GM23338 (cell line): ENCODE data around the gene IL19. TPM values are rescaled to one million over a fixed set of nuclear protein-coding genes. Genes with fewer than 3 reads are reported as not detected.

ENCODE experiments used
- ATAC-seq: fragments of 200-7000 bp; cut with Tn5 transposase; 3 replicates; pipeline ENCODE4 v1.9.1; 2020
- DNase-seq: peaks from one replicate; pipeline ENCODE4 v3.0.0-alpha.2; 2015; ENCODE audit warnings: low spot score
- H2AFZ ChIP-seq: fragments of 200-600 bp; sonication (generic); 2 replicates; pipeline ENCODE4 v1.8.0; 2016; ENCODE audit warnings: antibody characterized with exemption, mild to moderate bottlenecking, moderate library complexity
- H3F3A ChIP-seq: fragments of 200-600 bp; sonication (generic); replicated peaks from 2 replicates; pipeline ENCODE4 v1.8.0; 2017; ENCODE audit warnings: antibody characterized with exemption, mixed run types, low read depth
- H3K27ac ChIP-seq: fragments of 200-600 bp; sonication (generic); 2 replicates; pipeline ENCODE4 v1.6.1; 2016; ENCODE audit warnings: low read depth
- H3K27me3 ChIP-seq: fragments of 200-600 bp; sonication (generic); 2 replicates; pipeline ENCODE4 v1.8.0; 2016; ENCODE audit warnings: mild to moderate bottlenecking, mixed run types, moderate library complexity; ENCODE audit not compliant: insufficient read depth
- H3K36me3 ChIP-seq: fragments of 200-600 bp; sonication (generic); 2 replicates; pipeline ENCODE4 v1.8.0; 2016; ENCODE audit warnings: mild to moderate bottlenecking; ENCODE audit not compliant: insufficient read depth
- H3K4me1 ChIP-seq: fragments of 200-600 bp; sonication (generic); 2 replicates; pipeline ENCODE4 v1.8.0; 2016; ENCODE audit warnings: mild to moderate bottlenecking, moderate library complexity; ENCODE audit not compliant: insufficient read depth
- H3K4me2 ChIP-seq: fragments of 200-600 bp; sonication (generic); 2 replicates; pipeline ENCODE4 v1.7.1; 2017; ENCODE audit warnings: mixed run types
- H3K4me3 ChIP-seq: fragments of 200-600 bp; sonication (generic); 2 replicates; pipeline ENCODE4 v1.6.1; 2016; ENCODE audit warnings: mixed run types
- H3K79me2 ChIP-seq: fragments of 200-600 bp; sonication (generic); replicated peaks from 2 replicates; pipeline ENCODE4 v1.8.0; 2017; ENCODE audit warnings: mild to moderate bottlenecking; ENCODE audit not compliant: insufficient read depth
- H3K9me2 ChIP-seq: fragments of 200-600 bp; sonication (generic); 2 replicates; pipeline ENCODE4 v1.8.0; 2017; ENCODE audit not compliant: insufficient read depth
- H4K20me1 ChIP-seq: fragments of 200-600 bp; sonication (generic); replicated peaks from 2 replicates; pipeline ENCODE4 v1.8.0; 2017; ENCODE audit warnings: mild to moderate bottlenecking; ENCODE audit not compliant: insufficient read depth
- H3K27ac Mint-ChIP-seq: 2 replicates; pipeline ENCODE4 v1.8.0; 2020; ENCODE audit warnings: inconsistent platforms, mild to moderate bottlenecking, moderate library complexity, mixed read lengths
- H3K27me3 Mint-ChIP-seq: 3 replicates; pipeline ENCODE4 v1.8.0; 2022; ENCODE audit warnings: low read depth, mild to moderate bottlenecking, moderate library complexity, mixed read lengths, inconsistent platforms; ENCODE audit not compliant: insufficient read depth, poor library complexity
- H3K36me3 Mint-ChIP-seq: 3 replicates; pipeline ENCODE4 v1.8.0; 2021; ENCODE audit warnings: low read depth, mild to moderate bottlenecking, inconsistent platforms, moderate library complexity, mixed read lengths
- H3K4me1 Mint-ChIP-seq: 3 replicates; pipeline ENCODE4 v1.8.0; 2020; ENCODE audit warnings: mild to moderate bottlenecking, inconsistent platforms, mixed read lengths
- H3K4me3 Mint-ChIP-seq: 3 replicates; pipeline ENCODE4 v1.8.0; 2021; ENCODE audit warnings: moderate library complexity, mild to moderate bottlenecking, inconsistent platforms, mixed read lengths
- H3K9me3 Mint-ChIP-seq: 3 replicates; pipeline ENCODE4 v1.8.0; 2020; ENCODE audit warnings: moderate library complexity, mild to moderate bottlenecking, inconsistent platforms, mixed read lengths
- CREB1 ChIP-seq: fragments of 250-450 bp; sonication (Bioruptor Pico); IDR thresholded peaks from 2 replicates; pipeline ENCODE4 v1.5.0; 2020; ENCODE audit warnings: low read depth, mild to moderate bottlenecking, moderate library complexity
- EZH2phosphoT487 ChIP-seq: fragments of 200-600 bp; sonication (generic); IDR thresholded peaks from one replicate; pipeline ENCODE4 v1.8.1; 2018; ENCODE audit warnings: antibody characterized with exemption; ENCODE audit not compliant: unreplicated experiment
- JUNB ChIP-seq: IDR thresholded peaks from one replicate; pipeline ENCODE4 v1.6.1; 2016; ENCODE audit warnings: antibody characterized with exemption; ENCODE audit not compliant: unreplicated experiment
- POLR2AphosphoS5 ChIP-seq: IDR thresholded peaks from 2 replicates; pipeline ENCODE4 v1.6.1; 2016; ENCODE audit warnings: antibody characterized with exemption, low read depth
- polyA plus RNA-seq: library from polyadenylated mRNA; unstranded; fragments of >200 nt; fragmentation: Nextera tagmentation; extraction: Ambion mirVana; gene quantifications from 2 replicates; pipeline ENCODE4 v1.2.1, GENCODE V29; 2016
- total RNA-seq: library from RNA; depleted of rRNA; stranded (reverse); fragments of >200 nt; shearing (Covaris generic); gene quantifications from 2 replicates; pipeline ENCODE4 v1.2.3, GENCODE V29; 2014
- TF ChIP-seq, protein P1 (sequence below), 2 experiments: fragments of 200-600 bp in 1 of 2; sonication (generic) in 1 of 2; conservative IDR thresholded peaks; 2 replicates each; pipeline versions ENCODE4 v1.5.1 to v1.6.1; 2016 to 2017; ENCODE audit warnings: antibody characterized with exemption in 2 of 2, low read depth in 2 of 2, mild to moderate bottlenecking in 2 of 2, moderate library complexity in 1 of 2

The IL19 gene
- total and polyA plus RNA-seq, 2 experiments from 2014 or later: not detected

DNA sequence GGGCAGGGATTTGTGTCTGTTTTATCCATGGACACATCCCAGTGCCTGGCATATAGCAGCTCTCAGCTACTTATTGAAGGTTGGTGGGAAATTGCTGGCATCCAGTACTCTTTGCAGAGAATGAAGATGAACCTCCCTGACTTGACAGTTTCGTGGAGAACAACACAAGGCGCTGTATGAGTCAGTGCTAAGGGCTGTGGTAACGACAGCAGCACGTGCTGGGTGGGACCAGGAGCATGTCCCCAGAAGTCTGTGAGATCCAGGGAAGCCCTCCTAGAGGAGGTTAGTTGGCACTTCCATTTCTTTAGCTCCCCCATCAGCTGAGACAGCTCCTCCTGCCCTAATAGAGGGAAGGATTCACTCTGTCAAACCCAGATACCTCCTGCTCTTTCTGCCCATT, 25.9 kb upstream of the IL19 start (continued):
- TF ChIP-seq, protein P1, sequence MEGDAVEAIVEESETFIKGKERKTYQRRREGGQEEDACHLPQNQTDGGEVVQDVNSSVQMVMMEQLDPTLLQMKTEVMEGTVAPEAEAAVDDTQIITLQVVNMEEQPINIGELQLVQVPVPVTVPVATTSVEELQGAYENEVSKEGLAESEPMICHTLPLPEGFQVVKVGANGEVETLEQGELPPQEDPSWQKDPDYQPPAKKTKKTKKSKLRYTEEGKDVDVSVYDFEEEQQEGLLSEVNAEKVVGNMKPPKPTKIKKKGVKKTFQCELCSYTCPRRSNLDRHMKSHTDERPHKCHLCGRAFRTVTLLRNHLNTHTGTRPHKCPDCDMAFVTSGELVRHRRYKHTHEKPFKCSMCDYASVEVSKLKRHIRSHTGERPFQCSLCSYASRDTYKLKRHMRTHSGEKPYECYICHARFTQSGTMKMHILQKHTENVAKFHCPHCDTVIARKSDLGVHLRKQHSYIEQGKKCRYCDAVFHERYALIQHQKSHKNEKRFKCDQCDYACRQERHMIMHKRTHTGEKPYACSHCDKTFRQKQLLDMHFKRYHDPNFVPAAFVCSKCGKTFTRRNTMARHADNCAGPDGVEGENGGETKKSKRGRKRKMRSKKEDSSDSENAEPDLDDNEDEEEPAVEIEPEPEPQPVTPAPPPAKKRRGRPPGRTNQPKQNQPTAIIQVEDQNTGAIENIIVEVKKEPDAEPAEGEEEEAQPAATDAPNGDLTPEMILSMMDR (conservative IDR thresholded peaks at IDR 0.05; ENCODE audit: low read depth in 2 of 2): no peak
- no peak for TF ChIP-seq EZH2phosphoT487
- TF ChIP-seq CREB1 (CRISPR knock-in tag): no peak
- no peak for TF ChIP-seq JUNB

DNA sequence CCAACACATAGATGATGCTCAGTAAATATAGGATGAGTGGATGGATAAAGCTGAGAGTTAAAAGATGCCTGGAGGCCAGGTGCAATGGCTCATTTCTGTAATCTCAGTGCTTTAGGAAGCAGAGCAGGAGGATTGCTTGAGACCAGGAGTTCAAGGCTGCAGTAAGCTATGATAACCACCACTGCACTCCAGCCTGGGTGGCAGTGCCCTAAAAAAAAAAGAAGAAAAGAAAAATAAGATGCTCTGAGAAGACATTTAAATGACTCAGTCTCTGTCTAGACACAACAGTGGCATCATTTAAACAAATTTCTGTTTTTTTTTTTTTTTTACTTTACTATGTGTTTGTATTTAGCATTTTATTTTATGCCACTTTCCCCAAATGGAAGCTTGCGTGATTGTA, 25.3 kb upstream of the IL19 start:
- H3K36me3 ChIP-seq: no peaks in the 10 kb centered on the region
- Mint-ChIP-seq H3K4me1 (no peaks in the 10 kb centered on the region), H3K36me3 (no peaks in the 10 kb centered on the region), H3K27me3 (peaks cover 2% of the 10 kb centered on the region), H3K9me3 (no peaks in the 10 kb centered on the region), H3K27ac (no peak overlapping the region), H3K4me3 (no peak overlapping the region)
- H3K4me2 ChIP-seq: no peak overlapping the region
- H3K9me2 ChIP-seq: no peaks in the 10 kb centered on the region
- H2AFZ ChIP-seq: no peak overlapping the region
- H3K27ac ChIP-seq: no peak overlapping the region
- ATAC-seq (no peak), DNase-seq (no peak)
- TF ChIP-seq, protein P1 (conservative IDR thresholded peaks at IDR 0.05; ENCODE audit: low read depth in 2 of 2): no peak
- H3K27me3 ChIP-seq: peaks cover 12% of the 10 kb centered on the region; the same call in 1 of the 2 replicates
- no peak overlapping the region for H3K4me3 ChIP-seq
- H3K4me1 ChIP-seq: no peaks in the 10 kb centered on the region
- H3K79me2 ChIP-seq: no peaks in the 10 kb centered on the region
- H4K20me1 ChIP-seq: peaks cover 5% of the 10 kb centered on the region; the same call in 1 of the 2 replicates
- H3F3A ChIP-seq: no peaks in the 10 kb centered on the region

DNA sequence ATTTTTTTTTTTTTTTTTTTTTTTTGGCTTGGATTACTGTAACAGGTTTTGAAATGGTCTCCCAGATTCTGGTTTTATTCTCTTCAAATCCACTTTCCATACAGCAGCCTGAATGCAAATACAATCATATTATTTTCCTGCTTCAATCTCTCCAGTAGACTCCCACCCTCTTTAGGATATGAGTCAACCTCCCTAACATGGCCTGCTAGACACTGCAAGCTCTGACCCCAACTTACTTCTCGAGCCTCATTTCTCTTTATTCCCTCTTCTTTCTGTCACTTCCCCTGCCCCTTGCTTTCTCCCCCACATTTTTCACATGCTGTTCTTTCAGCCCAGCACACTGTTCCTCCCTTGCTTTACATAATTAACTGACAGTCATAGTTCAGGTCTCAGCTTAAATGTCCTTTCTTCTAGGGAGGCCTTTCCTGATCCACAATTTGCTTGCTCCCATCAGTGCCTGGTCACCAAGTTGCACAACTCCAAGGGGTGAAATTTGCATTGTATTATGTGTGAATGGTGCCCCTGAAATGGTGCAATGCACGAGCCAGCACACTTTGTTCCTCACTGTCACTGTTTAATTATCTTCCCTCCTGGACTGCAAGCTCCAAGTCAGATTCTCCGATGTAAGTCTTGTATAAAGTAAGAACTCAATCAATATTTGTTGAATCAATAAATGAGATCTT, 22.1 kb upstream of the IL19 start:
- Mint-ChIP-seq H3K36me3 (no peaks in the 10 kb centered on the region), H3K27ac (no peak overlapping the region), H3K4me3 (no peak overlapping the region), H3K9me3 (no peaks in the 10 kb centered on the region), H3K27me3 (peaks cover 7% of the 10 kb centered on the region), H3K4me1 (peaks cover 10% of the 10 kb centered on the region)
- Histone ChIP-seq H3F3A (no peaks in the 10 kb centered on the region), H3K27me3 (peaks cover 44% of the 10 kb centered on the region), H3K4me1 (0 out of 2 replicates have a peak, but pooled peaks cover 6% of the 10 kb centered on the region), H3K36me3 (no peaks in the 10 kb centered on the region), H3K27ac (no peak overlapping the region), H3K79me2 (no peaks in the 10 kb centered on the region), H4K20me1 (peaks cover 5% of the 10 kb centered on the region; the same call in 1 of the 2 replicates), H3K4me2 (no peak overlapping the region), H2AFZ (no peak overlapping the region), H3K9me2 (no peaks in the 10 kb centered on the region), H3K4me3 (no peak overlapping the region)
- no peak for DNase-seq
- ATAC-seq: no peak
- TF ChIP-seq POLR2AphosphoS5: no peak
